Stomach (tissue), 9 donors: ENCODE measurements around the gene NFILZ. TPM values are rescaled to one million over a fixed set of nuclear protein-coding genes. Genes with fewer than 3 reads are reported as not detected.

Source experiments
- DNase-seq, 2 donors: peaks; one replicate each; pipeline versions ENCODE4 v3.0.0 to v3.0.0-alpha.2; 2013 to 2019
- H3K27ac ChIP-seq, 5 donors: fragments of 200-600 bp in 4 of 5; sonication (generic) in 4 of 5; one replicate each; pipeline ENCODE4 v1.5.1; 2013 to 2019; ENCODE audit warnings: mild to moderate bottlenecking in 1 of 5, moderate library complexity in 1 of 5
- H3K27me3 ChIP-seq, 3 donors: fragments of 200-600 bp; sonication (generic); one replicate each; pipeline ENCODE4 v1.5.1; 2017 to 2019; ENCODE audit warnings: mixed run types in 1 of 3
- H3K36me3 ChIP-seq, 4 donors: fragments of 200-600 bp; sonication (generic); 1 replicate in 3 of 4; 2 replicates in 1 of 4; pipeline ENCODE4 v1.5.1; 2016 to 2019
- H3K4me1 ChIP-seq, 4 donors: fragments of 200-600 bp; sonication (generic); one replicate each; pipeline ENCODE4 v1.5.1; 2016 to 2019
- H3K4me3 ChIP-seq, 4 donors: fragments of 200-600 bp; sonication (generic) in 3 of 4; one replicate each; pipeline ENCODE4 v1.5.1; 2016 to 2019; ENCODE audit warnings: mild to moderate bottlenecking in 1 of 4
- H3K9me3 ChIP-seq, 4 donors: fragments of 200-600 bp; sonication (generic); one replicate each; pipeline ENCODE4 v1.5.1; 2016 to 2019
- EP300 ChIP-seq: sonication (generic); formaldehyde crosslinking; IDR thresholded peaks from one replicate; pipeline ENCODE4 v1.6.1; 2017; ENCODE audit warnings: antibody characterized with exemption
- POLR2A ChIP-seq, 4 donors: fragments of 450-650 bp; IDR thresholded peaks; one replicate each; pipeline ENCODE4 v1.6.1; 2016; ENCODE audit warnings: antibody characterized with exemption in 4 of 4, control low read depth in 2 of 4, mild to moderate bottlenecking in 1 of 4, moderate library complexity in 1 of 4
- POLR2AphosphoS5 ChIP-seq, 3 donors: sonication (generic); formaldehyde crosslinking; IDR thresholded peaks; one replicate each; pipeline ENCODE4 v1.6.1; 2016; ENCODE audit warnings: antibody characterized with exemption in 3 of 3
- WGBS, 5 donors: extraction: QIAGEN DNeasy Blood & Tissue Kit in 3 of 5; methylation state at CpG; one replicate each; pipeline versions ENCODE4 v1.1.5 to v1.1.7; 2013 to 2018; 5-methylcytosine and 5-hydroxymethylcytosine counted together
- intact Hi-C: fragments of 100-400 bp; cut with DNase I; formaldehyde crosslinking; loops from one replicate; pipeline ENCODE4 v1.15.1; 2023; ENCODE audit warnings: low total_unique reads
- polyA plus RNA-seq, 3 donors: library from polyadenylated mRNA; stranded (reverse); fragments of 200-250 nt; gene quantifications; one replicate each; pipeline ENCODE4 v1.2.3, GENCODE V29; 2013
- total RNA-seq, 5 donors: library from RNA; depleted of rRNA; stranded (reverse); fragments of >200 nt; gene quantifications; one replicate each; pipeline versions ENCODE4 v1.1.0 to v1.2.3, GENCODE V29; 2014 to 2016
- TF ChIP-seq, protein P1 (sequence below), 7 experiments: fragments of 450-650 bp in 4 of 7; fragments of 200-600 bp in 3 of 7; sonication (generic) in 3 of 7; IDR thresholded peaks; one replicate each; pipeline ENCODE4 v1.5.1; 2016 to 2019; ENCODE audit warnings: antibody characterized with exemption in 7 of 7, control low read depth in 2 of 7, mild to moderate bottlenecking in 1 of 7
- donor health status: healthy with polysubstance abuse.
- donor health status: Bipolar disorder and iron deficiency.
- donor health status: healthy.

The NFILZ gene
- total and polyA plus RNA-seq, 8 donors = not detected

GRCh38 chr19:8640402-8641004, 10.1 kb downstream of the NFILZ start:
- intact Hi-C loops = no loop called here
- Histone ChIP-seq H3K9me3 (peaks cover 0 to 13% (median 4%) of the 10 kb centered on the region in 4 donors), H3K36me3 (no peaks in the 10 kb centered on the region), H3K4me3 (no peak overlapping the region), H3K27ac (peak overlapping the region in 2 of 5 donors; percentile 42 to 52), H3K27me3 (peaks cover 0 to 14% (median 0%) of the 10 kb centered on the region in 3 donors), H3K4me1 (peaks cover 0 to 10% (median 6%) of the 10 kb centered on the region in 4 donors)
- TF ChIP-seq EP300 (no peak), POLR2A (IDR thresholded peaks at IDR 0.05) (no peak), POLR2AphosphoS5 (IDR thresholded peaks at IDR 0.05) (no peak)
- TF ChIP-seq, protein P1, sequence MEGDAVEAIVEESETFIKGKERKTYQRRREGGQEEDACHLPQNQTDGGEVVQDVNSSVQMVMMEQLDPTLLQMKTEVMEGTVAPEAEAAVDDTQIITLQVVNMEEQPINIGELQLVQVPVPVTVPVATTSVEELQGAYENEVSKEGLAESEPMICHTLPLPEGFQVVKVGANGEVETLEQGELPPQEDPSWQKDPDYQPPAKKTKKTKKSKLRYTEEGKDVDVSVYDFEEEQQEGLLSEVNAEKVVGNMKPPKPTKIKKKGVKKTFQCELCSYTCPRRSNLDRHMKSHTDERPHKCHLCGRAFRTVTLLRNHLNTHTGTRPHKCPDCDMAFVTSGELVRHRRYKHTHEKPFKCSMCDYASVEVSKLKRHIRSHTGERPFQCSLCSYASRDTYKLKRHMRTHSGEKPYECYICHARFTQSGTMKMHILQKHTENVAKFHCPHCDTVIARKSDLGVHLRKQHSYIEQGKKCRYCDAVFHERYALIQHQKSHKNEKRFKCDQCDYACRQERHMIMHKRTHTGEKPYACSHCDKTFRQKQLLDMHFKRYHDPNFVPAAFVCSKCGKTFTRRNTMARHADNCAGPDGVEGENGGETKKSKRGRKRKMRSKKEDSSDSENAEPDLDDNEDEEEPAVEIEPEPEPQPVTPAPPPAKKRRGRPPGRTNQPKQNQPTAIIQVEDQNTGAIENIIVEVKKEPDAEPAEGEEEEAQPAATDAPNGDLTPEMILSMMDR (IDR thresholded peaks at IDR 0.05) = no peak
- peak in 1 of 2 donors; percentile 34 for DNase-seq
- 61 to 70% (median 65%) methylated on average over 12 of the region's 12 CpGs for WGBS, 5 donors

DNA sequence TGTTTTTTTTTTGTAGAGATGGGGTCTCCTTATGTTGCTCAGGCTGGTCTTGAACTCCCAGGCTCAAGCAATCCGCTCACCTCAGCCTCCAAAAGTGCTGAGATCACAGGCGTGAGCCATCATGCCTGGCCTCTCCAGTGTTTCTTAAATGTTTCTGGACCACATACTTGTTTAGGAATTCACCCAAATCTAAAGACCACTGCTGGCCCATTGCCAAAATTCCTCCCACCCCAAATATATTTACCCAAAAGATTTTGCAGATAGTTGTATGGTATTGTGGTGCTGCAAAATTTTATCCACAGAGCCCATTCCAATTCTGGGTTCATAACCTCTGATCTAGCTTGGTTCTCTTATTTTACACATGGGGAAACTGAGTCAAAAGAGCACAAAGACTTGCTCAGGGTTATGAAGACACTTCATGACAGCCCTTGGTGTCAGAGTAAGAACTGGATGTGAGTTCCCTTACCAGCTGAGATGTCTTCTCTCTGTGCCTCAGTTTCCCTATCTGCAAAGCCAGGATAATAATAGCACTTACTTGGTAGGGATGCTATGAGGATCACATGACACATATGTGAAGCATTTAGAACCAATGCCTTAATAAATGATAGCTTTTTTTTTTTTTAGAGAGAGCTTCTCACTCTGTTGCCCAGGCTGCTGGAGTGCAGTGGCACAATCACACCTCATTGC, 10.9 kb downstream of the NFILZ start:
- TF ChIP-seq POLR2AphosphoS5 (IDR thresholded peaks at IDR 0.05) = no peak
- no peak for TF ChIP-seq POLR2A (IDR thresholded peaks at IDR 0.05)
- TF ChIP-seq EP300 = no peak
- TF ChIP-seq, protein P1 (IDR thresholded peaks at IDR 0.05) = no peak
- intact Hi-C loops = no loop called here
- H3K4me1 ChIP-seq = peaks cover 0 to 10% (median 6%) of the 10 kb centered on the region in 4 donors
- WGBS, 5 donors = 59 to 91% (median 77%) methylated on average over 2 of the region's 2 CpGs
- no peak overlapping the region for H3K4me3 ChIP-seq
- H3K27me3 ChIP-seq = peaks cover 0 to 22% (median 2%) of the 10 kb centered on the region in 3 donors
- H3K27ac ChIP-seq = peak overlapping the region in 1 of 5 donors; percentile 42
- H3K9me3 ChIP-seq = peaks cover 0 to 13% (median 4%) of the 10 kb centered on the region in 4 donors
- no peak for DNase-seq
- H3K36me3 ChIP-seq = no peaks in the 10 kb centered on the region

DNA sequence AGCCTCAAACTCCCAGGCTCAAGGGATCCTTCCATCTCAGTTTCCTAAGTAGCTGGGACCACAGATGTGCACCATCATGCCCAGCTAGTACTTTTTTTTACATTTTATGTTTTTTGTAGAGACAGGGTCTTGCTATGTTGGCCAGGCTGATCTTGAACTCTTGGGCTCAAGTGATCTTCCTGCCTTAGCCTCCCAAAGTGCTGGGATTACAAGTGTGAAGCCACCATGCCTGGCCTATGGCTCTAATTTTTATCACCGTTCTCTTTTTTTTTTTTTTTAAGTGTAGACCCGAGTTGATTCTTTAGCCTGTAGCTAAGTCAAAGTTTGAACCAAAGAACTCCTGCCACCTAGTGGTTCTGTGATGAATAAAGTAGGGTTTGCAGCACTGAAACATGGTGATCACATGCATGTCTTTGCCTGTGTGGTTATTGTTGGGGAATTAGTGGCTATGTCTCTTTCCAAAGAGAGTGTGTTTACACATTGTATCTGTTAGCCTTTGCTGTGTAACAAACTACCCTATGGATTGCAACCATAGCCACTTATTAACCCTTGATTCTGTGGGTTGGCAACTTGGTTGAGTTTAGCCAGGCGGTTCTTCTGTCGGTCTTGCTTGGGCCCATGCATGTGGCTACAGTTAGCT, 11.6 kb downstream of the NFILZ start:
- intact Hi-C loops = no loop called here
- TF ChIP-seq EP300 (no peak), POLR2A (IDR thresholded peaks at IDR 0.05) (no peak), POLR2AphosphoS5 (IDR thresholded peaks at IDR 0.05) (no peak)
- TF ChIP-seq, protein P1 (IDR thresholded peaks at IDR 0.05) = peak in 4 of 7 experiments; percentile 27 to 46 (median 32)
- no peak overlapping the region for H3K4me3 ChIP-seq
- peaks cover 0 to 10% (median 6%) of the 10 kb centered on the region in 4 donors for H3K4me1 ChIP-seq
- WGBS, 5 donors = 52 to 55% (median 55%) methylated on average over 4 of the region's 4 CpGs
- H3K27me3 ChIP-seq = peaks cover 0 to 29% (median 7%) of the 10 kb centered on the region in 3 donors
- DNase-seq = peak in 1 of 2 donors; percentile 69
- no peaks in the 10 kb centered on the region for H3K36me3 ChIP-seq
- no peak overlapping the region for H3K27ac ChIP-seq
- peaks cover 0 to 13% (median 4%) of the 10 kb centered on the region in 4 donors for H3K9me3 ChIP-seq

DNA sequence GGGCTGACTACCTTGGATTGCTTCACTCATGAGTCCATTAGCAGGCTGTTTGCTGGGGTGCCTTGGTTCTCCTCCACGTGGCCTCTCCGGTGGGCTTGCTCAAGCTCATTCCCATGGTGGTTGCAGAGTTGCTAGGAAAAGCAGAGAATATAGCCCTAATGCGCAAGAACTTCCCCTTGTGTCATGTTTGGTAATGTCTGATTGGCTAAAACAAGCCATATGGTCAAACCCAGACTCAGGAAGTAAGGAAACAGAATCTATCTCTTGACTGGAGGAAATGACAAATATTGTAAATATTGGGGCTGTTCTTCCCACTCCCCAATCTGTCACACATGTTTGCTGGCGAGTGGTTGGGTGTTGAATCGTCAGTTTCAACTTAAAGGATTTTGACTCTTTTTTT, 12.1 kb downstream of the NFILZ start:
- no peak overlapping the region for H3K4me3 ChIP-seq
- H3K27me3 ChIP-seq = peaks cover 0 to 34% (median 7%) of the 10 kb centered on the region in 3 donors
- peaks cover 0 to 10% (median 6%) of the 10 kb centered on the region in 4 donors for H3K4me1 ChIP-seq
- TF ChIP-seq POLR2AphosphoS5 (IDR thresholded peaks at IDR 0.05) (no peak), POLR2A (IDR thresholded peaks at IDR 0.05) (no peak), EP300 (no peak)
- TF ChIP-seq, protein P1 (IDR thresholded peaks at IDR 0.05) = no peak
- DNase-seq = no peak
- WGBS, 5 donors = 69 to 83% (median 77%) methylated on average over 5 of the region's 5 CpGs
- intact Hi-C loops = no loop called here
- no peak overlapping the region for H3K27ac ChIP-seq
- no peaks in the 10 kb centered on the region for H3K36me3 ChIP-seq
- peaks cover 0 to 13% (median 4%) of the 10 kb centered on the region in 4 donors for H3K9me3 ChIP-seq
